HCT116 (cell line): Measurements from ENCODE around the gene SLC17A5. TPM values are rescaled to one million over a fixed set of nuclear protein-coding genes. Genes with fewer than 3 reads are reported as not detected.
"Not testable (repeated sequence)": the region's sequence is repeated elsewhere in the genome, so short reads cannot be mapped to it uniquely, and the experiment has no call there.

Experiments used
- ATAC-seq: fragments of 200-7000 bp; cut with Tn5 transposase; 2 replicates; pipeline ENCODE4 v1.9.1; 2020; ENCODE audit warnings: mild to moderate bottlenecking, moderate library complexity
- BruUV-seq: library from RNA; stranded (reverse); fragments of 400-500 nt; replicated peaks from 2 replicates; lab custom pipeline; 2021; lab: Mats Ljungman, UMichigan
- CTCF ChIA-PET: fragments of 300-600 bp; sonication (Branson Sonifier 250); formaldehyde crosslinking; loops from one replicate; lab custom pipeline; 2021; ENCODE audit warnings: antibody characterized with exemption; lab: Charles Lee
- POLR2A ChIA-PET: fragments of 300-600, 350-600 bp; sonication (Branson Sonifier 250); formaldehyde crosslinking; loops from one replicate; lab custom pipeline; 2021; ENCODE audit warnings: antibody characterized with exemption; lab: Charles Lee
- RAD21 ChIA-PET, 2 experiments: fragments of 300-600 bp; sonication (Branson Sonifier 250); formaldehyde crosslinking; loops; one replicate each; lab custom pipeline; 2023; ENCODE audit warnings: low total read pairs in 2 of 2; ENCODE audit not compliant: uncharacterized antibody in 2 of 2, unreplicated experiment in 2 of 2, low non-redundant PET in 1 of 2; lab: Charles Lee
- DNase-seq: peaks from one replicate; pipeline ENCODE4 v3.0.0-alpha.2; 2010; ENCODE audit warnings: low read depth, low spot score
- H2AFZ ChIP-seq: fragments of 200-600 bp; shearing (Covaris generic), sonication (generic); 2 replicates; pipeline ENCODE4 v1.6.1; 2017; ENCODE audit warnings: low read depth, mixed run types, mixed read lengths, antibody characterized with exemption, low read length; ENCODE audit not compliant: poor library complexity, severe bottlenecking
- H3K27ac ChIP-seq: 2 replicates; pipeline ENCODE4 v1.5.1; 2012; ENCODE audit warnings: low read depth, low read length
- H3K27me3 ChIP-seq: fragments of 200-600 bp; sonication (generic); 2 replicates; pipeline ENCODE4 v1.6.1; 2016; ENCODE audit warnings: mixed run types, low read length, mixed read lengths; ENCODE audit not compliant: insufficient read depth
- H3K36me3 ChIP-seq, 2 experiments: fragments of 200-500 bp in 1 of 2; fragments of 200-600 bp in 1 of 2; sonication (Bioruptor generic) in 1 of 2; sonication (generic) in 1 of 2; 2 replicates each; pipeline versions ENCODE4 v1.5.1 to v1.6.1; 2014 to 2016; ENCODE audit warnings: low read length in 2 of 2, inconsistent platforms in 1 of 2, mixed read lengths in 1 of 2, mixed run types in 1 of 2; ENCODE audit not compliant: insufficient read depth in 2 of 2, control insufficient read depth in 1 of 2
- H3K4me1 ChIP-seq, 2 experiments: fragments of 200-600 bp in 1 of 2; sonication (generic) in 1 of 2; 2 replicates each; pipeline versions ENCODE4 v1.5.1 to v1.6.1; 2012 to 2017; ENCODE audit warnings: low read length in 2 of 2, inconsistent platforms in 1 of 2, mild to moderate bottlenecking in 1 of 2, mixed read lengths in 1 of 2, mixed run types in 1 of 2, moderate library complexity in 1 of 2; ENCODE audit not compliant: insufficient read depth in 2 of 2, control insufficient read depth in 1 of 2
- H3K4me2 ChIP-seq: fragments of 200-600 bp; sonication (generic); 2 replicates; pipeline ENCODE4 v1.6.1; 2017; ENCODE audit warnings: mixed run types, low read length, mixed read lengths
- H3K4me3 ChIP-seq, 2 experiments: fragments of 200-600 bp in 1 of 2; sonication (generic) in 1 of 2; replicated peaks in 1 of 2; 2 replicates each; pipeline ENCODE4 v1.5.1; 2011 to 2016; ENCODE audit warnings: low read length in 2 of 2, control low read depth in 1 of 2, low read depth in 1 of 2, mild to moderate bottlenecking in 1 of 2, mixed read lengths in 1 of 2, mixed run types in 1 of 2
- H3K79me2 ChIP-seq: fragments of 200-600 bp; sonication (generic); 2 replicates; pipeline ENCODE4 v1.6.1; 2017; ENCODE audit warnings: mild to moderate bottlenecking, mixed run types, low read length, moderate library complexity, mixed read lengths; ENCODE audit not compliant: insufficient read depth
- H3K9ac ChIP-seq: fragments of 200-600 bp; sonication (generic); 2 replicates; pipeline ENCODE4 v1.6.1; 2016; ENCODE audit warnings: low read length, mixed read lengths
- H3K9me2 ChIP-seq: fragments of 200-600 bp; sonication (generic), shearing (Covaris generic); 2 replicates; pipeline ENCODE4 v1.6.1; 2017; ENCODE audit warnings: mixed run types, mild to moderate bottlenecking, moderate library complexity; ENCODE audit not compliant: insufficient read depth
- H3K9me3 ChIP-seq, 2 experiments: fragments of 200-500 bp in 1 of 2; fragments of 200-600 bp in 1 of 2; sonication (Bioruptor generic) in 1 of 2; sonication (generic) in 1 of 2; 2 replicates each; pipeline ENCODE4 v1.6.1; 2014 to 2017; ENCODE audit warnings: low read length in 2 of 2, mixed read lengths in 2 of 2, inconsistent platforms in 1 of 2, low read depth in 1 of 2, mild to moderate bottlenecking in 1 of 2, mixed run types in 1 of 2, moderate library complexity in 1 of 2; ENCODE audit not compliant: control insufficient read depth in 1 of 2, insufficient read depth in 1 of 2
- H4K20me1 ChIP-seq: fragments of 200-600 bp; sonication (generic), shearing (Covaris generic); 2 replicates; pipeline ENCODE4 v1.6.1; 2017; ENCODE audit warnings: mixed run types, mild to moderate bottlenecking, moderate library complexity; ENCODE audit not compliant: insufficient read depth
- ATF3 ChIP-seq: IDR thresholded peaks from 2 replicates; pipeline ENCODE4 v1.6.1; 2012
- CEBPB ChIP-seq: IDR thresholded peaks from 2 replicates; pipeline ENCODE4 v1.6.1; 2012; ENCODE audit warnings: low read depth
- ELF1 ChIP-seq: IDR thresholded peaks from 2 replicates; pipeline ENCODE4 v1.6.1; 2012; ENCODE audit warnings: low read depth, borderline replicate concordance
- EZH2 ChIP-seq: fragments of 200-600 bp; sonication (generic); IDR thresholded peaks from 2 replicates; pipeline ENCODE4 v1.6.1; 2017; ENCODE audit warnings: antibody characterized with exemption, mixed run types
- EZH2phosphoT487 ChIP-seq: fragments of 200-600 bp; IDR thresholded peaks from 2 replicates; pipeline ENCODE4 v1.6.1; 2018; ENCODE audit warnings: antibody characterized with exemption, borderline replicate concordance
- JUND ChIP-seq: IDR thresholded peaks from 2 replicates; pipeline ENCODE4 v1.6.1; 2012
- RAD21 ChIP-seq: IDR thresholded peaks from 2 replicates; pipeline ENCODE4 v1.6.1; 2012; ENCODE audit warnings: low read depth, mild to moderate bottlenecking
- REST ChIP-seq: IDR thresholded peaks from 2 replicates; pipeline ENCODE4 v1.6.1; 2012; ENCODE audit warnings: low read depth
- ZFX ChIP-seq: fragments of 450-650 bp; IDR thresholded peaks from 2 replicates; pipeline ENCODE4 v1.6.1; 2017
- intact Hi-C: fragments of 100-400 bp; cut with micrococcal nuclease; formaldehyde crosslinking; loops from 2 replicates; pipeline ENCODE4 v1.10.0; 2022
- total RNA-seq: library from RNA; stranded (reverse); gene quantifications from one replicate; pipeline ENCODE4 v1.2.1, GENCODE V29; 2021; ENCODE audit not compliant: unreplicated experiment

The SLC17A5 gene
- total RNA-seq, 1 experiment from 2014 or later = 17.0 TPM

GRCh38 chr6:73556836-73557235 is 97.0 kb downstream of the SLC17A5 start:
- Histone ChIP-seq H4K20me1 (no peaks in the 10 kb centered on the region), H3K4me1 (peaks cover 7 to 21% of the 10 kb centered on the region in 2 experiments; a peak in 3 of 4 replicates), H3K79me2 (no peaks in the 10 kb centered on the region), H3K9me2 (no peaks in the 10 kb centered on the region), H3K9me3 (no peaks in the 10 kb centered on the region), H3K36me3 (no peaks in the 10 kb centered on the region), H2AFZ (no peak overlapping the region), H3K9ac (no peak overlapping the region), H3K27ac (no peak overlapping the region), H3K27me3 (no peaks in the 10 kb centered on the region), H3K4me3 (no peak overlapping the region), H3K4me2 (no peak overlapping the region)
- ATAC-seq (no peak), DNase-seq (no peak)
- ChIA-PET CTCF (interaction anchor here (1.2 kb wide), 1 partner anchor 10 kb away, joined by 3 read pairs; no protein-coding TSS in a partner anchor), RAD21 (no interaction called here), POLR2A (interaction anchor here (1.2 to 4.0 kb wide), 2 partner anchors 36 to 42 kb away, joined by 4 to 20 read pairs; partner anchors contain the start of gene EEF1A1)
- no peak for TF ChIP-seq ATF3
- no peak for TF ChIP-seq JUND
- no peak for TF ChIP-seq ZFX
- no peak for TF ChIP-seq EZH2
- no peak for TF ChIP-seq REST
- TF ChIP-seq RAD21 = no peak
- TF ChIP-seq ELF1 = no peak
- no peak for TF ChIP-seq CEBPB
- no peak for TF ChIP-seq EZH2phosphoT487
- BruUV-seq = no TSS peak
- intact Hi-C loops = no loop called here

- RAD21 ChIA-PET, H3K36me3 ChIP-seq, intact Hi-C loops, BruUV-seq, H3K9me2 ChIP-seq, H3K4me3 ChIP-seq, H3K27ac ChIP-seq, H3K9me3 ChIP-seq, DNase-seq, H2AFZ ChIP-seq, POLR2A ChIA-PET, H4K20me1 ChIP-seq, H3K27me3 ChIP-seq, H3K4me2 ChIP-seq, H3K9ac ChIP-seq, H3K79me2 ChIP-seq, ATAC-seq, CTCF ChIA-PET: not testable (repeated sequence)
- H3K4me1 ChIP-seq = peaks cover 9 to 27% of the 10 kb centered on the region in 2 experiments; a peak in 3 of 4 replicates
Measured at GRCh38 chr6:73555380-73555949, 98.3 kb downstream of the SLC17A5 start.

- H3K4me1 ChIP-seq = peaks cover 5 to 18% of the 10 kb centered on the region in 2 experiments; a peak in 3 of 4 replicates
- H3K27me3 ChIP-seq, H3K79me2 ChIP-seq, DNase-seq, RAD21 ChIA-PET, H3K4me3 ChIP-seq, H3K9me3 ChIP-seq, H3K36me3 ChIP-seq, POLR2A ChIA-PET, H2AFZ ChIP-seq, BruUV-seq, H4K20me1 ChIP-seq, H3K9ac ChIP-seq, CTCF ChIA-PET, intact Hi-C loops, H3K27ac ChIP-seq, H3K9me2 ChIP-seq: not testable (repeated sequence)
- H3K4me2 ChIP-seq = peak overlapping the region; percentile 42; the same call in 1 of the 2 replicates
- 0 out of 2 replicates have a peak, but pooled peaks have one; percentile 31 for ATAC-seq
Measured at GRCh38 chr6:73551115-73551514, 102.7 kb downstream of the SLC17A5 start.
